ENCODE measurements around the gene EPHB1.

EPHB1 gene

GRCh38 chr3:134883697-134884385 is 88.8 kb downstream of the EPHB1 start:
- DNase-seq (ENCODE audit: low read depth) = no peak

GRCh38 chr3:134885877-134886621 is 91.0 kb downstream of the EPHB1 start:
- DNase-seq (ENCODE audit: low read depth) = no peak

- no peak for DNase-seq (ENCODE audit: low read depth)
These were observed 91.9 kb downstream of the EPHB1 start for GRCh38 chr3:134886991-134887390.

GRCh38 chr3:134887536-134887935 is 92.5 kb downstream of the EPHB1 start:
- no peak for DNase-seq (ENCODE audit: low read depth)

GRCh38 chr3:134892326-134892725 is 97.3 kb downstream of the EPHB1 start:
- DNase-seq (ENCODE audit: low read depth) = no peak

- no peak for DNase-seq (ENCODE audit: low read depth)
These were observed 97.7 kb downstream of the EPHB1 start for GRCh38 chr3:134892761-134893160.

GRCh38 chr3:134894533-134894932 is 99.5 kb downstream of the EPHB1 start:
- DNase-seq (ENCODE audit: low read depth) = no peak

- DNase-seq (ENCODE audit: low read depth) = no peak
These were observed 100.1 kb downstream of the EPHB1 start for GRCh38 chr3:134895181-134895580.

GRCh38 chr3:134896141-134896540 is 101.1 kb downstream of the EPHB1 start:
- DNase-seq (ENCODE audit: low read depth) = no peak

GRCh38 chr3:134896696-134897095 is 101.6 kb downstream of the EPHB1 start:
- DNase-seq (ENCODE audit: low read depth) = no peak

- DNase-seq (ENCODE audit: low read depth) = no peak
These were observed 102.5 kb downstream of the EPHB1 start for GRCh38 chr3:134897391-134898141.

- DNase-seq (ENCODE audit: low read depth) = no peak
These were observed 103.2 kb downstream of the EPHB1 start for GRCh38 chr3:134898181-134898754.

- no peak for DNase-seq (ENCODE audit: low read depth)
These were observed 104.7 kb downstream of the EPHB1 start for GRCh38 chr3:134899786-134900185.

GRCh38 chr3:134900482-134900881 is 105.4 kb downstream of the EPHB1 start:
- DNase-seq (ENCODE audit: low read depth) = no peak

- no peak for DNase-seq (ENCODE audit: low read depth)
These were observed 106.4 kb downstream of the EPHB1 start for GRCh38 chr3:134901461-134901860.

- no peak for DNase-seq (ENCODE audit: low read depth)
These were observed 108.8 kb downstream of the EPHB1 start for GRCh38 chr3:134903837-134904236.

- no peak for DNase-seq (ENCODE audit: low read depth)
These were observed 109.2 kb downstream of the EPHB1 start for GRCh38 chr3:134904241-134904771.

GRCh38 chr3:134904776-134905646 is 110.0 kb downstream of the EPHB1 start:
- DNase-seq (ENCODE audit: low read depth) = no peak

GRCh38 chr3:134905647-134905935 is 110.5 kb downstream of the EPHB1 start:
- DNase-seq (ENCODE audit: low read depth) = no peak

GRCh38 chr3:134908271-134908670 is 113.2 kb downstream of the EPHB1 start:
- DNase-seq (ENCODE audit: low read depth) = no peak

GRCh38 chr3:134910026-134910425 is 115.0 kb downstream of the EPHB1 start:
- DNase-seq (ENCODE audit: low read depth) = no peak
